Hematopoietic multipotent progenitor cell treated with erythropoietin and hydrocortisone succinate and interleukin-3 and kit ligand, for 8 days (in vitro differentiated cells): ENCODE data around the gene TLCD3B.

Source experiments
- DNase-seq: peaks from one replicate; pipeline ENCODE4 v3.0.0-alpha.2; 2015

Gene TLCD3B

GRCh38 chr16:30003670-30004423 is 27.2 kb downstream of the TLCD3B start:
- no peak for DNase-seq

- DNase-seq = no peak
These were observed 28.3 kb downstream of the TLCD3B start for GRCh38 chr16:30002614-30003346.

- DNase-seq = no peak
These were observed 30.1 kb downstream of the TLCD3B start for GRCh38 chr16:30000735-30001631.

- no peak for DNase-seq
These were observed 31.5 kb downstream of the TLCD3B start for GRCh38 chr16:29999605-30000004.

- DNase-seq = peak; percentile 22
These were observed 34.3 kb downstream of the TLCD3B start for GRCh38 chr16:29996766-29997250.

- DNase-seq = peak; percentile 96
These were observed 34.9 kb downstream of the TLCD3B start, which contains the start of gene INO80E for GRCh38 chr16:29995911-29996765. INO80E (plus strand) TSS chr16:29996241; CDS start chr16:29996311, 70 bp downstream.

GRCh38 chr16:29995324-29995910 is 35.7 kb downstream of the TLCD3B start, which contains the start of gene HIRIP3:
HIRIP3 (minus strand) TSS chr16:29995617; CDS start chr16:29995605, 12 bp downstream.
- peak; percentile 92 for DNase-seq

GRCh38 chr16:29994600-29995323 is 36.3 kb downstream of the TLCD3B start:
- peak; percentile 69 for DNase-seq

GRCh38 chr16:29993903-29994599 is 37.0 kb downstream of the TLCD3B start:
- no peak for DNase-seq

GRCh38 chr16:29993191-29993902 is 37.7 kb downstream of the TLCD3B start:
- no peak for DNase-seq

- peak; percentile 22 for DNase-seq
These were observed 38.6 kb downstream of the TLCD3B start for GRCh38 chr16:29992344-29992967.

GRCh38 chr16:29991571-29991904 is 39.5 kb downstream of the TLCD3B start:
- DNase-seq = no peak

- DNase-seq = no peak
These were observed 40.0 kb downstream of the TLCD3B start for GRCh38 chr16:29990883-29991570.

- DNase-seq = no peak
These were observed 41.0 kb downstream of the TLCD3B start for GRCh38 chr16:29990034-29990433.

GRCh38 chr16:29989111-29989858 is 41.8 kb downstream of the TLCD3B start:
- DNase-seq = no peak

GRCh38 chr16:29988346-29989075 is 42.6 kb downstream of the TLCD3B start:
- DNase-seq = no peak
